ENCODE measurements around the gene TFF2.

Gene TFF2

DNA sequence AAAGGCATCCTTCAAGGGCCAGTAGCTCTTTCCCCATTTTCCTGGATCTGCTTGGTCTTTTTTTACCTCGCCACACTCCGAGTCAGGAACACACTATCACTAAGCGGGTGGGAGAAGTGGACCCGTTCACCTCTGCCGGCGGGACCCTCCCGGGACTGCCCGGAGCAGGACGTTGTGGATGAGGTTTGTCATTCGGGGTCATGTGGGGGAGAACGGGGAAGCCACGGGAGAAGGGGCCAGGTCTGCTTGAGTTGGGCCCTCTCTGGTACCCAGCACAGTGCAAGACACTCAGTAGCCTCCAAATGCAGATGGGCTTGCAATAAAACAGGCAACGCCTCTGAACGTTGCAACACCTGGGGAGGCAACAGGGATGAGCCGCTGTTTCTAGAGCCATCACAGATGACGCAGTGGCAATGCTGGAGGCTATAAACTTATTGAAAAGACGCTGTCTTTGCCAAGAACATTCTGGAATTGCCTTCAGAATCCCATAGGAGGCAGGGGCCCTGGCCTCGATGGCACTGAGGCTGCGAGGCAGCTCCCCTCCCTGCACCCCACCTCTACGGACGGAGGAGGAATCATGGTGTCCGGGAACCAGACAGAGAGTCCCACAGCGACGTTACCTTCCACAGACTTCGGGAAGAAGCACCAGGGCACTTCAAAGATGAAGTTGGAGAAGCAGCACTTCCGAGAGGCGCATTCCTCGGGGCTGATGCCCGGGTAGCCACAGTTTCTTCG lies 3.8 kb downstream of the TFF2 start:
- DNase-seq (ENCODE audit: low read depth): no peak

- no peak for DNase-seq (ENCODE audit: low read depth)
These were observed 4.4 kb downstream of the TFF2 start for GRCh38 chr21:42346441-42346840.

- DNase-seq (ENCODE audit: low read depth): no peak
These were observed 6.2 kb downstream of the TFF2 start for GRCh38 chr21:42344631-42345030.

- no peak for DNase-seq (ENCODE audit: low read depth)
These were observed 6.8 kb downstream of the TFF2 start for GRCh38 chr21:42343963-42344510.

- no peak for DNase-seq (ENCODE audit: low read depth)
These were observed 7.2 kb downstream of the TFF2 start for GRCh38 chr21:42343556-42343955.

- no peak for DNase-seq (ENCODE audit: low read depth)
These were observed 7.7 kb downstream of the TFF2 start for GRCh38 chr21:42343101-42343500.

DNA sequence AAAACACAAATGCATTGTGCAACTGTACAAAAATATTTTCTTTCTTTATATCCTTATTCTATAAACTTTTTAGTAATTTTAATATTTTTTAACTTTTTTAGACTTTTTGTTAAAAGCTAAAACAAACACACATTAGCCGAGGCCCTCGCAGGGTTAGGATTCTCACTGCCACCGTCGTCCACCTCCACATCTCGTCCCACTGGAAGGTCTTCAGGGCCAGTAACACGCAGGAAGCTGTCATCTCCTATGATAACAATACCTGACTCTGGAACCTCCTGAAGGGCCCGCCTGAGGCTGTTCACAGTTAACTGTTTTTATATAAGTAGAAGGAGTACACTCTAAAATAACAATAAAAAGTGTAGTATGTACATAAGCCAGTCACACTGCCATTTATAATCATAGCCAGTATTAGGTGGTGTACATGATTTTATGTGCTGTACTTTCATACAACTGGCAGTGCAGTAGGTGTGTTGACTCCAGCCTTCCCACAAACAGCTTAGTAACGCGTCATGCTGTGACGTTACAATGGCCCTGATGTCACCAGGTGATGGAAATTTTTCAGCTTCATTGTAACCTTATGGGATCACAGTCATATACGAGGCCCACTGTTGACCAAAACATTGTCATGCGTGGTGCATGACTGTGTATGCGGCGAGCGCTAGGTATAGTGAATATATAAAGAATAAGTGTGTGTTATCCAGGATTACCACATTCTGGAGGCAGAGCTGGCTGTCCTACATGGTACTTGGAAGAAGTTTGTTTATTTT lies 8.8 kb downstream of the TFF2 start:
- no peak for DNase-seq (ENCODE audit: low read depth)

GRCh38 chr21:42340187-42341050 lies 10.4 kb downstream of the TFF2 start:
- DNase-seq (ENCODE audit: low read depth): no peak

DNA sequence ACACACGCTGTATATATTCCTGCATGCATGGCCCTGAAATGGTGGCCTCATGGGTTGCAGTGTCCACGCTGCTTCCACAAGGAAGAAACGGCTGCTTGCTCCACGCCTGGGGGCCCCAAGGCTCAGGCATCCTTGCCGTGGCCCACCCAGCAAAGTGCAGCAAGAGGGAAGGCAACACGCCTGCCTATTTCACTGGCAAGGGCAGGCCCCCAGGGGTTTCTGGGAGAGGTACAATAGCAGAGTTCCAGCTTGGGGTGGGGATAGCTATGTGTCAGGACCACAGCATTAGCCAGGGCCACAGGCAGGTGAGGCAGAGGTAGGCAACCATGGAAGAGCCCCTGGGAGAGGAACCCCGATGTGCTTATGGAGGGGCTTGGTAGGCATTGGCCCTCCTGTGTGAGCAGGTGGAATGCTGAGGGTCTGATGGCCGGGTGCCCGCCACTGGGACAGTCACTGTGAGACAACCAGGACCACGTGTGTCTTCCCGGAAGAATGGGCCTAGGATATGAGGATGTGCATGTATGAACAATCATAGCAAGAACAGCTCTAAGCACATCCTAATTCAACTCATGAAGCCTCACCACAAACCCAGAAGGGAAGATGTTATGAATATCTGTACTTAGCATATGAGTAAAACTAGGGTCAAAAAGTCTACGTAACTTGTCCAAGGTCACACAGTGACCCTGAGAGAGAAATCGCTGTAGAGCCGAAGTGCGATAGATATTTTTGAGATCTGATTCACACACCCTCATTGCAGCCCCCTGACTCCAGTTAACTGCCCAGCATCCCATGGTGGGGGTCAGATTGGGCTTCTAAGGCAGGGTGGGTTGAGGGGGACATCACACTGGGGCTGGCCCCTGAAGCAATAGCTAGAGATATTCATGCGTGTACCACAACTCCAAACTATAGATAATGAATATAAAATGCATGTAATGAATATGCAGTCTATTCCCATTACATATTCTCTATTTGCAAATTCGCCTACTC lies 11.8 kb downstream of the TFF2 start:
- no peak for DNase-seq (ENCODE audit: low read depth)

DNA sequence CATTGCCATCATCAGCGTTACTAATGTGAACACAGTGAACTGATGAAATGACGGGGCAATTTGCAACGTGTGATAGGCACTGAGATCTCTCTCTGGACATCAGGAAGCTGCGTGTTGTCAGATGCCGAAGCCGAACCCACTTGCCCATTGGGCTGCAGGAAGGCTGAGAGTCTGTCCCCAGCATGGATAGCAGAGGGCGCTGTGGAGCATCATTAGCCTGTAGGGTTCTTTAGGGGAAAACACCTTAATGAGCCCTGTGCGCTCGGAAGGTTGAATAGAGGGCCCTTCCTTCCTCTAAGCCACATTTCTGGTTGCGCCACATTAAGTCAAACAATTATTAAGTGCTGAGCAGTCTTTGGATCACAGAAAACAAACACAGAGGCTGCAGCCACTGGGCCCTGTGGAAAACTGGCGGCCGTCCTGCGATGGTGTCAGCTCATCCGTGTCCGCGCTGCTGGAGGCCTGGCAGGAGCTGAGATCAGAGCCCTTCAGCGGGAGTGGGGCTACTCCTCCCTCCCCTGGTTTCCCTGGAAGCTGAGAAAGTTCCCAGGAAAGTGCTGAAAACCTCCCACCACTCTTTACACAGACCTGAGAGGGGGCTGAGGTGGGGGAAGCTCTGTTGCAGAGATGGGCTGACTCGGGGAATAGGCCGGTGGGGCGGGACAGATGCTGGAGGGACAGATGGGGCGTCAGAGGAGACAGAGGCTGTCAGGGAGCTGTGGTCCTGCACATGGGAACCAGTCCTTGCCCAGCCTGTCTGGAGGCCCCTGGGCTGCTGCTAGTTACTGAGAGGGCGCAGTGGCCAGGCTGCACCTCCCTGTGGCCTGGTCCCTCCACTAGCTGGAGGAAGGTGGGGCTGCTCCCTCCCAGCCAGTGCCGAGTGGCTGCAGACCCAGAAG lies 12.7 kb downstream of the TFF2 start:
- DNase-seq (ENCODE audit: low read depth): peak; percentile 42

GRCh38 chr21:42337276-42337675 lies 13.5 kb downstream of the TFF2 start:
- no peak for DNase-seq (ENCODE audit: low read depth)

DNA sequence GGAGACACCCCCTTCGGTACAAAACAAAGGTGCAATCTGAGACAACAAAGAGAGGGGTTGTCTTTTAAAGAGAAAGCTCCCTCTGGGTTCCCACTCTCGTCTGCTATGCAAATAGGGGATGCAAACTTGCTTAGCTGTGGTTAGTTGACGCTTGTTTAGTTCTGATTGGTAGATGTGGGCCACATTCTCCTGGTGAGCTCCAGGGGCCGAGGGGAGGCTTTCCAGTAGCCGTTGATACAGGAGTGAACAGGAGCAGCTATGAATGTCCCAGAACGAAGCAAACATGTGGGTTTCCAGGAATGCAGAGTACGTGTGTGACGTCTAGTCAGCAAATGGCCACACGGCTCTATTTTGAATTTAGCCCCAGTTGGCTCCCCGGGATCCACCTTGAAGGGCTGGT lies 14.7 kb downstream of the TFF2 start:
- no peak for DNase-seq (ENCODE audit: low read depth)

- DNase-seq (ENCODE audit: low read depth): no peak
These were observed 18.1 kb downstream of the TFF2 start for GRCh38 chr21:42332557-42333317.

- no peak for DNase-seq (ENCODE audit: low read depth)
These were observed 19.1 kb downstream of the TFF2 start for GRCh38 chr21:42331660-42332059.

DNA sequence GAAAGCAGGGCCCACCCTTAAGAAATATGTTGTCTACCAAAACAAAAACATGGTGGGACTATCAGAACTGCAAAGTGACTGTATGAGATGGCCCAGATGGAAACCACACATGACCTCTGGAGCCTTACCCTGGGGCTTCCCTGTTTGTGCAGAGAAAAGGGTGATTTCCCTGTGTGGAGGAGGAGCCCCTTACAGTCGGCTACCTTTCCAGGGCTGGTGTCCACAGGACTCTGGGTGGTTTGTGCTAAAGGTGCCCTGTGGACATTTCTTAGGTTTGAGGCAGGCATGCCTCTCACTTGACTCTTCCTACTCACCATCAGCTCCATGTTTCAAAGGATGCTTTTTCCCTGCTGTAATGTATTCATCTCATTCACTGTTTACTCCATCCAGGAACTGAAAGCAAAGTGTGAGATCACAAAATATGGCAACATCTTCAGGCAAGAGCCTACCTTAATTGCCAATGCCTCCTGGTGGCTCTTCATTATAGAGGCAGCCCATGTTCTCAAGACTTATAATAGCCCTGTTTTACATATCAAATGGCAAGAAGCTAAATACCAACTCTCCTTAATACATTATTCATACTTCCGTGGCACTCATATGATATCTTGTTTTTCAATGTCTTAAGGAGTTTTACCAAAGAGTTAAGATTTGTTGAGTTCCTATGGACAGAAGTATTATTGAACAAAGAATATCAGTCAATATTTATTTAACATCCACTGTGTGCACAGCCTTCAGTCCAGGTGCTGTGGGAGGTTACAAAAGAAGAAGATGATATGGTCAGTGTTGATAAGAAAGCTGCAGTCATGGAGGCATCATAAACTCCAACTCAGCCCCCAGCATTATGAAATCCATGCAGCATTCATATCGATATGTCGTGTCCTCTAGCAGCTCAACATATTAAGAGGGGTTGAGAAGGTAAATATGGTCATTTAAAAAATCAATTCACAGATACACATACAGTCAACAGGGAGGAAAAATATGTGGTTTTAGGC lies 20.1 kb downstream of the TFF2 start:
- DNase-seq (ENCODE audit: low read depth): no peak

GRCh38 chr21:42324896-42325295 lies 25.9 kb downstream of the TFF2 start:
- no peak for DNase-seq (ENCODE audit: low read depth)

GRCh38 chr21:42321845-42322244 lies 28.9 kb downstream of the TFF2 start:
- no peak for DNase-seq (ENCODE audit: low read depth)

GRCh38 chr21:42321231-42321630 lies 29.6 kb downstream of the TFF2 start:
- no peak for DNase-seq (ENCODE audit: low read depth)

Data from stimulated activated CD8-positive, alpha-beta memory T cell treated with anti-CD3 and anti-CD28 coated beads, Interleukin-12 subunit alpha, Interleukin-12 subunit beta, amount 100 ng/mL, for 4 hours (primary cell).